ENCODE results near the gene KLHL33. TPM values are rescaled to one million over a fixed set of nuclear protein-coding genes. Genes with fewer than 3 reads are reported as not detected.

The KLHL33 gene
- total and polyA plus RNA-seq, 10 of the 15 experiments (the other 5 are each of a cell fraction or from before 2014, with no cell fraction given) = 0.01 to 0.16 (median 0.04) TPM; not detected in 5

DNA sequence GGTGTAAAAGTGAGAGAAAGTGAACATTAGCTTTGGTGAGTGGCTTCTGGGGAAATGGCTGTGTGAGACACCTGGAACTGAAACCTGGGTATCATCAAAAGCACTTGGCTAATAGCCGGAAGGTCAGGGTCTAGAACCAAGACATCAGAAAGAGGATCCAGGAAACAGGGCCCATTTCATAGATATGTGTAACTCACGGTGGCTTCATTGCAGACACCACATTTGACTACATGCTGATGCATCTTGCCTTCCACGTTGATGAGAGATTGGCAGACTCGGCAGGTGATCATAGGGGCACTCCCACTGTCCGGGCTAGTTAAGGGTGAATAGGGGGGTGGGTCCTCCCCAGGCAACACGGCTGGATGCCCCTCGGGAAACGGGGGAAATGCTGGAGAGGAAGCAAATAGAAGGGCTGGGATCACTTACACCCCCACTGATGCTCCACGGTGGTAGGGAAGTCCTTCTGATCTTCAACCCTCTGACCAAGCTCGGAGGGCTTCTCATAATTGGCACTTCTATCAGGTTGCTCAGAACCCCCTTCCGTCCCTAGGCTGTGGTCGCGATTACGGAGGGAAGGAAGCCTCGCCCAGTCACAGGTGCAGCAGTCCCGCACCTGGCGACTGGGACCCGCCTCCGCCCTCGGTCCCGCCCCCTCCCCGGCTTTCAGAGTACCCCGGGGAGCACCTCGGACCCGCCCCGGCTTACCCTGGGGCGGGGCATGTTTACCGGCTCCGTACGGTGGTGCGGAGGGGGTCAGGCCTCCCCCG, 24.7 kb upstream of the KLHL33 start:
- Histone ChIP-seq H3K4me1 (ENCODE audit: control insufficient read depth, insufficient read depth, low read length) (peaks cover 6% of the 10 kb centered on the region), H3K27ac (ENCODE audit: control insufficient read depth, insufficient read depth) (peak overlapping the region; percentile 87), H3K9me3 (replicated peaks; ENCODE audit: control insufficient read depth, insufficient read depth, low read length) (no peaks in the 10 kb centered on the region), H3K79me2 (ENCODE audit: control insufficient read depth, insufficient read depth, low read length) (peaks cover 33% of the 10 kb centered on the region), H4K20me1 (ENCODE audit: control insufficient read depth, insufficient read depth) (no peaks in the 10 kb centered on the region), H2AFZ (ENCODE audit: control insufficient read depth, low read depth, low read length) (no peak overlapping the region; the same call in 1 of the 2 replicates), H3K9ac (ENCODE audit: control insufficient read depth, insufficient read depth, low read length) (peak overlapping the region; percentile 80), H3K27me3 (replicated peaks in 1 of 2; ENCODE audit: control insufficient read depth in 2 of 2, insufficient read depth in 2 of 2, low read length in 1 of 2) (no peaks in the 10 kb centered on the region), H3K36me3 (ENCODE audit: control insufficient read depth in 2 of 2, insufficient read depth in 2 of 2, low read length in 1 of 2) (peaks cover 11 to 27% of the 10 kb centered on the region in 2 experiments), H3K4me2 (ENCODE audit: control insufficient read depth, insufficient read depth) (peak overlapping the region; percentile 94), H3K4me3 (peak overlapping the region; percentile 73)
- WGBS (ENCODE audit: insufficient coverage, insufficient replicate concordance, low lambda C conversion rate, missing lambda C conversion rate) = under 1% methylated on average over 30 of the region's 32 CpGs
- RAD21 ChIA-PET (ENCODE audit: unreplicated experiment) = interaction anchor here (0.7 to 3.7 kb wide), 11 partner anchors 29 to 153 kb away, joined by 3 to 21 read pairs (median 7); partner anchors contain the start of gene PARP2
- SMC1A ChIA-PET (ENCODE audit: uncharacterized antibody, unreplicated experiment) = interaction anchor here (0.9 to 4.7 kb wide), 8 partner anchors 29 to 220 kb away, joined by 3 to 49 read pairs (median 7); partner anchors contain the start of genes CCNB1IP1 and PARP2
- intact Hi-C loops (cut with micrococcal nuclease; ENCODE audit: unreplicated experiment) (loop anchor here (1.0 to 5.0 kb wide), 5 partner anchors 23 to 222 kb away; partner anchors contain the start of genes CCNB1IP1, PARP2 and RNASE4), in situ Hi-C loops (cut with MboI) (loop anchor here (5.0 kb wide), 1 partner anchor 222 kb away; the partner anchor contains the start of gene RNASE4)
- FAIRE-seq (peak; percentile 75), DNase-seq (ENCODE audit: low read depth, low spot score) (peak; percentile 27), ATAC-seq (peak; percentile 29)
- POLR2A ChIA-PET = interaction anchor here (0.8 to 1.4 kb wide), 12 partner anchors 8 to 223 kb away, joined by 3 to 14 read pairs (median 5); partner anchors contain the start of genes CCNB1IP1, PARP2, PNP and RNASE4
- CTCF ChIA-PET = interaction anchor here (0.6 to 5.4 kb wide), 11 partner anchors 10 to 1020 kb away, joined by 3 to 39 read pairs (median 3); partner anchors contain the start of genes PNP and TEP1
- no TSS peak for BruUV-seq (replicated peaks)
- no peak for TF ChIP-seq SMAD1 (IDR thresholded peaks at IDR 0.05; ENCODE audit: low read depth, partially characterized antibody)
- TF ChIP-seq TCF3 (IDR thresholded peaks at IDR 0.05; ENCODE audit: borderline replicate concordance, insufficient read depth, low read depth, low read length) = 0 out of 2 replicates have a peak, but pooled peaks have one; percentile 17
- TF ChIP-seq HDAC6 (IDR thresholded peaks at IDR 0.05; ENCODE audit: unreplicated experiment) = no peak
- TF ChIP-seq IKZF2 (IDR thresholded peaks at IDR 0.05) = 0 out of 4 replicates have a peak, but pooled peaks of 1 of the 2 experiments have one; percentile 1
- TF ChIP-seq NFYB (IDR thresholded peaks at IDR 0.05; ENCODE audit: insufficient read depth, low read depth, low read length) = no peak
- no peak for TF ChIP-seq HCFC1 (IDR thresholded peaks at IDR 0.05; ENCODE audit: low read length)
- TF ChIP-seq, protein P1, sequence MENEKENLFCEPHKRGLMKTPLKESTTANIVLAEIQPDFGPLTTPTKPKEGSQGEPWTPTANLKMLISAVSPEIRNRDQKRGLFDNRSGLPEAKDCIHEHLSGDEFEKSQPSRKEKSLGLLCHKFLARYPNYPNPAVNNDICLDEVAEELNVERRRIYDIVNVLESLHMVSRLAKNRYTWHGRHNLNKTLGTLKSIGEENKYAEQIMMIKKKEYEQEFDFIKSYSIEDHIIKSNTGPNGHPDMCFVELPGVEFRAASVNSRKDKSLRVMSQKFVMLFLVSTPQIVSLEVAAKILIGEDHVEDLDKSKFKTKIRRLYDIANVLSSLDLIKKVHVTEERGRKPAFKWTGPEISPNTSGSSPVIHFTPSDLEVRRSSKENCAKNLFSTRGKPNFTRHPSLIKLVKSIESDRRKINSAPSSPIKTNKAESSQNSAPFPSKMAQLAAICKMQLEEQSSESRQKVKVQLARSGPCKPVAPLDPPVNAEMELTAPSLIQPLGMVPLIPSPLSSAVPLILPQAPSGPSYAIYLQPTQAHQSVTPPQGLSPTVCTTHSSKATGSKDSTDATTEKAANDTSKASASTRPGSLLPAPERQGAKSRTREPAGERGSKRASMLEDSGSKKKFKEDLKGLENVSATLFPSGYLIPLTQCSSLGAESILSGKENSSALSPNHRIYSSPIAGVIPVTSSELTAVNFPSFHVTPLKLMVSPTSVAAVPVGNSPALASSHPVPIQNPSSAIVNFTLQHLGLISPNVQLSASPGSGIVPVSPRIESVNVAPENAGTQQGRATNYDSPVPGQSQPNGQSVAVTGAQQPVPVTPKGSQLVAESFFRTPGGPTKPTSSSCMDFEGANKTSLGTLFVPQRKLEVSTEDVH (IDR thresholded peaks at IDR 0.05; ENCODE audit: low read depth, partially characterized antibody) = no peak
- TF ChIP-seq TCF12 (IDR thresholded peaks at IDR 0.05; ENCODE audit: low read depth, low read length) = 0 out of 2 replicates have a peak, but pooled peaks have one; percentile 22
- TF ChIP-seq POLR2A (IDR thresholded peaks at IDR 0.05; ENCODE audit: low read depth, low read length) = no peak
- no peak for TF ChIP-seq FOS (IDR thresholded peaks at IDR 0.05; ENCODE audit: borderline replicate concordance, extremely low read depth, insufficient read length)
- TF ChIP-seq SPI1 (IDR thresholded peaks at IDR 0.05; ENCODE audit: borderline replicate concordance, insufficient read depth, low read depth, low read length) = peak; percentile 69; the same call in 1 of the 2 replicates
- no peak for TF ChIP-seq POLR2AphosphoS5 (IDR thresholded peaks at IDR 0.05; ENCODE audit: low read length)
- 0 out of 2 replicates have a peak, but pooled peaks have one; percentile 62 for TF ChIP-seq SMARCA5 (IDR thresholded peaks at IDR 0.05)
- no peak for TF ChIP-seq RBBP5 (conservative IDR thresholded peaks at IDR 0.05)
- peak in 1 of 2 experiments; percentile 73; a peak in 2 of 4 replicates for TF ChIP-seq ETV6 (conservative IDR thresholded peaks at IDR 0.05 in 1 of 2, IDR thresholded peaks at IDR 0.05 in 1 of 2; ENCODE audit: borderline replicate concordance in 1 of 2, low read depth in 1 of 2)
- TF ChIP-seq BRCA1 (IDR thresholded peaks at IDR 0.05; ENCODE audit: low read depth, low read length) = no peak

Measured in GM12878 (cell line).